K562 (cell line): ENCODE data around the gene SPOCK2. TPM values are rescaled to one million over a fixed set of nuclear protein-coding genes. Genes with fewer than 3 reads are reported as not detected.

Experiments
- ARID2 ChIP-seq: fragments of 450-650 bp; IDR thresholded peaks from 2 replicates; pipeline ENCODE4 v1.6.1; 2017; ENCODE audit warnings: antibody characterized with exemption, mild to moderate bottlenecking
- CBFA2T3 ChIP-seq: fragments of 450-650 bp; IDR thresholded peaks from 2 replicates; pipeline ENCODE4 v1.6.1; 2017
- CBX3 ChIP-seq, 2 experiments: IDR thresholded peaks; 1 replicate in 1 of 2; 2 replicates in 1 of 2; pipeline ENCODE4 v1.6.1; 2012; ENCODE audit warnings: inconsistent platforms in 2 of 2, low read length in 2 of 2, borderline replicate concordance in 1 of 2, control low read depth in 1 of 2
- HDAC6 ChIP-seq: IDR thresholded peaks from 2 replicates; pipeline ENCODE4 v1.6.1; 2012; ENCODE audit warnings: low read depth, mild to moderate bottlenecking, control low read depth, inconsistent platforms, low read length, moderate library complexity
- HIVEP1 ChIP-seq: fragments of 250-450 bp; sonication (Bioruptor Pico); IDR thresholded peaks from 2 replicates; pipeline ENCODE4 v1.4.0; 2020; ENCODE audit warnings: mild to moderate bottlenecking
- ILK ChIP-seq: fragments of 450-650 bp; IDR thresholded peaks from 2 replicates; pipeline ENCODE4 v1.6.1; 2016; ENCODE audit warnings: missing genetic modification characterization, low read depth, mild to moderate bottlenecking, missing compliant biosample characterization, moderate library complexity, borderline replicate concordance
- KLF16 ChIP-seq: IDR thresholded peaks from 2 replicates; pipeline ENCODE4 v1.6.1; 2016; ENCODE audit warnings: antibody characterized with exemption
- MEF2D ChIP-seq: conservative IDR thresholded peaks from 2 replicates; pipeline ENCODE4 v1.6.1; 2016; ENCODE audit warnings: low read depth, missing genetic modification characterization, missing compliant biosample characterization
- SPI1 ChIP-seq: IDR thresholded peaks from 2 replicates; pipeline ENCODE4 v1.6.1; 2011; ENCODE audit warnings: low read depth, low read length, control low read depth, borderline replicate concordance
- TRIM28 ChIP-seq: fragments of 450-650 bp; IDR thresholded peaks from 2 replicates; pipeline ENCODE4 v1.6.1; 2017
- XRCC4 ChIP-seq: IDR thresholded peaks from one replicate; pipeline ENCODE4 v1.6.1; 2011; ENCODE audit not compliant: insufficient read depth, insufficient read length; ENCODE audit errors: extremely low read depth
- ZNF121 ChIP-seq: sonication (generic); formaldehyde crosslinking; conservative IDR thresholded peaks from 2 replicates; pipeline ENCODE4 v1.8.0; 2022; ENCODE audit warnings: missing genetic modification reagents
- ZNF408 ChIP-seq: fragments of 250-450 bp; sonication (Bioruptor Pico); IDR thresholded peaks from 2 replicates; pipeline ENCODE4 v1.4.0; 2020; ENCODE audit warnings: low read depth, mild to moderate bottlenecking, moderate library complexity
- ZNF696 ChIP-seq: fragments of 250-450 bp; sonication (Bioruptor Pico); conservative IDR thresholded peaks from 2 replicates; pipeline ENCODE4 v1.4.0; 2020; ENCODE audit warnings: mild to moderate bottlenecking, moderate library complexity
- ZSCAN32 ChIP-seq: fragments of 450-650 bp; formaldehyde crosslinking; IDR thresholded peaks from 2 replicates; pipeline ENCODE4 v1.4.0; 2020; ENCODE audit warnings: mild to moderate bottlenecking, moderate library complexity
- polyA plus RNA-seq, 8 experiments: library from polyadenylated mRNA; depleted of rRNA in 4 of 8; stranded (reverse) in 5 of 8; unstranded in 3 of 8; fragments of >200 nt; fragmentation: Nextera tagmentation in 2 of 8; fragmentation: Illumina TruSeq in 1 of 8; extraction: Ambion mirVana in 2 of 8; extraction: Trizol in 1 of 8; gene quantifications; 2 replicates each; pipeline versions ENCODE4 v1.2.1 to v1.2.3, GENCODE V29; 2011 to 2014; ENCODE audit warnings: inconsistent platforms in 1 of 8, missing spikeins in 1 of 8
- total RNA-seq, 7 experiments: library from RNA; depleted of rRNA in 6 of 7; stranded (reverse); fragments of >200 nt in 6 of 7; fragmentation: Illumina TruSeq in 2 of 7; extraction: Trizol in 2 of 7; gene quantifications; 2 replicates each; pipeline versions ENCODE4 v1.2.1 to v1.2.3, GENCODE V29; 2011 to 2021; ENCODE audit warnings: low replicate concordance in 1 of 7
- TF ChIP-seq, protein P1 (sequence below): IDR thresholded peaks from 3 replicates; pipeline ENCODE4 v1.6.1; 2011; ENCODE audit warnings: borderline replicate concordance, mild to moderate bottlenecking, moderate library complexity; ENCODE audit not compliant: insufficient read length; ENCODE audit errors: extremely low read depth
- TF ChIP-seq, protein P2 (sequence below): fragments of 250-450 bp; sonication (Bioruptor Pico); IDR thresholded peaks from 2 replicates; pipeline ENCODE4 v1.5.0; 2021; ENCODE audit warnings: mild to moderate bottlenecking, borderline replicate concordance
- TF ChIP-seq, protein P3 (sequence below): fragments of 450-650 bp; formaldehyde crosslinking; IDR thresholded peaks from 2 replicates; pipeline ENCODE4 v1.4.0; 2022; ENCODE audit warnings: missing genetic modification characterization
- TF ChIP-seq, protein P4 (sequence below): fragments of 450-650 bp; IDR thresholded peaks from 2 replicates; pipeline ENCODE4 v1.6.1; 2016
- TF ChIP-seq, protein P5 (sequence below): sonication (generic); formaldehyde crosslinking; IDR thresholded peaks from 2 replicates; pipeline ENCODE4 v1.8.0; 2022; ENCODE audit warnings: mild to moderate bottlenecking, missing genetic modification reagents

SPOCK2 gene
- total and polyA plus RNA-seq, 9 of the 15 experiments (the other 6 are each of a cell fraction or from before 2014, with no cell fraction given) = 0.04 to 0.86 (median 0.11) TPM; not detected in 2

GRCh38 chr10:72039377-72039776 lies 49.0 kb downstream of the SPOCK2 start (continued):
- TF ChIP-seq, protein P1, sequence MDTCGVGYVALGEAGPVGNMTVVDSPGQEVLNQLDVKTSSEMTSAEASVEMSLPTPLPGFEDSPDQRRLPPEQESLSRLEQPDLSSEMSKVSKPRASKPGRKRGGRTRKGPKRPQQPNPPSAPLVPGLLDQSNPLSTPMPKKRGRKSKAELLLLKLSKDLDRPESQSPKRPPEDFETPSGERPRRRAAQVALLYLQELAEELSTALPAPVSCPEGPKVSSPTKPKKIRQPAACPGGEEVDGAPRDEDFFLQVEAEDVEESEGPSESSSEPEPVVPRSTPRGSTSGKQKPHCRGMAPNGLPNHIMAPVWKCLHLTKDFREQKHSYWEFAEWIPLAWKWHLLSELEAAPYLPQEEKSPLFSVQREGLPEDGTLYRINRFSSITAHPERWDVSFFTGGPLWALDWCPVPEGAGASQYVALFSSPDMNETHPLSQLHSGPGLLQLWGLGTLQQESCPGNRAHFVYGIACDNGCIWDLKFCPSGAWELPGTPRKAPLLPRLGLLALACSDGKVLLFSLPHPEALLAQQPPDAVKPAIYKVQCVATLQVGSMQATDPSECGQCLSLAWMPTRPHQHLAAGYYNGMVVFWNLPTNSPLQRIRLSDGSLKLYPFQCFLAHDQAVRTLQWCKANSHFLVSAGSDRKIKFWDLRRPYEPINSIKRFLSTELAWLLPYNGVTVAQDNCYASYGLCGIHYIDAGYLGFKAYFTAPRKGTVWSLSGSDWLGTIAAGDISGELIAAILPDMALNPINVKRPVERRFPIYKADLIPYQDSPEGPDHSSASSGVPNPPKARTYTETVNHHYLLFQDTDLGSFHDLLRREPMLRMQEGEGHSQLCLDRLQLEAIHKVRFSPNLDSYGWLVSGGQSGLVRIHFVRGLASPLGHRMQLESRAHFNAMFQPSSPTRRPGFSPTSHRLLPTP = no peak
- TF ChIP-seq HDAC6 = no peak
- 0 out of 2 replicates have a peak, but pooled peaks have one; percentile 13 for TF ChIP-seq KLF16
- TF ChIP-seq ZNF121 (CRISPR knock-in tag) = no peak
- TF ChIP-seq ZNF408 (CRISPR knock-in tag) = no peak
- no peak for TF ChIP-seq MEF2D
- TF ChIP-seq, protein P2, sequence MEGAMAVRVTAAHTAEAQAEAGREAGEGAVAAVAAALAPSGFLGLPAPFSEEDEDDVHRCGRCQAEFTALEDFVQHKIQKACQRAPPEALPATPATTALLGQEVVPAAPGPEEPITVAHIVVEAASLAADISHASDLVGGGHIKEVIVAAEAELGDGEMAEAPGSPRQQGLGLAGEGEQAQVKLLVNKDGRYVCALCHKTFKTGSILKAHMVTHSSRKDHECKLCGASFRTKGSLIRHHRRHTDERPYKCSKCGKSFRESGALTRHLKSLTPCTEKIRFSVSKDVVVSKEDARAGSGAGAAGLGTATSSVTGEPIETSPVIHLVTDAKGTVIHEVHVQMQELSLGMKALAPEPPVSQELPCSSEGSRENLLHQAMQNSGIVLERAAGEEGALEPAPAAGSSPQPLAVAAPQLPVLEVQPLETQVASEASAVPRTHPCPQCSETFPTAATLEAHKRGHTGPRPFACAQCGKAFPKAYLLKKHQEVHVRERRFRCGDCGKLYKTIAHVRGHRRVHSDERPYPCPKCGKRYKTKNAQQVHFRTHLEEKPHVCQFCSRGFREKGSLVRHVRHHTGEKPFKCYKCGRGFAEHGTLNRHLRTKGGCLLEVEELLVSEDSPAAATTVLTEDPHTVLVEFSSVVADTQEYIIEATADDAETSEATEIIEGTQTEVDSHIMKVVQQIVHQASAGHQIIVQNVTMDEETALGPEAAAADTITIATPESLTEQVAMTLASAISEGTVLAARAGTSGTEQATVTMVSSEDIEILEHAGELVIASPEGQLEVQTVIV (CRISPR knock-in tag) = no peak
- 0 out of 2 replicates have a peak, but pooled peaks have one; percentile 8 for TF ChIP-seq CBFA2T3
- TF ChIP-seq SPI1 = peak; percentile 78
- TF ChIP-seq ARID2 = no peak
- TF ChIP-seq, protein P3, sequence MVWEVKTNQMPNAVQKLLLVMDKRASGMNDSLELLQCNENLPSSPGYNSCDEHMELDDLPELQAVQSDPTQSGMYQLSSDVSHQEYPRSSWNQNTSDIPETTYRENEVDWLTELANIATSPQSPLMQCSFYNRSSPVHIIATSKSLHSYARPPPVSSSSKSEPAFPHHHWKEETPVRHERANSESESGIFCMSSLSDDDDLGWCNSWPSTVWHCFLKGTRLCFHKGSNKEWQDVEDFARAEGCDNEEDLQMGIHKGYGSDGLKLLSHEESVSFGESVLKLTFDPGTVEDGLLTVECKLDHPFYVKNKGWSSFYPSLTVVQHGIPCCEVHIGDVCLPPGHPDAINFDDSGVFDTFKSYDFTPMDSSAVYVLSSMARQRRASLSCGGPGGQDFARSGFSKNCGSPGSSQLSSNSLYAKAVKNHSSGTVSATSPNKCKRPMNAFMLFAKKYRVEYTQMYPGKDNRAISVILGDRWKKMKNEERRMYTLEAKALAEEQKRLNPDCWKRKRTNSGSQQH = no peak
- no peak for TF ChIP-seq ZSCAN32 (CRISPR knock-in tag)
- TF ChIP-seq, protein P4, sequence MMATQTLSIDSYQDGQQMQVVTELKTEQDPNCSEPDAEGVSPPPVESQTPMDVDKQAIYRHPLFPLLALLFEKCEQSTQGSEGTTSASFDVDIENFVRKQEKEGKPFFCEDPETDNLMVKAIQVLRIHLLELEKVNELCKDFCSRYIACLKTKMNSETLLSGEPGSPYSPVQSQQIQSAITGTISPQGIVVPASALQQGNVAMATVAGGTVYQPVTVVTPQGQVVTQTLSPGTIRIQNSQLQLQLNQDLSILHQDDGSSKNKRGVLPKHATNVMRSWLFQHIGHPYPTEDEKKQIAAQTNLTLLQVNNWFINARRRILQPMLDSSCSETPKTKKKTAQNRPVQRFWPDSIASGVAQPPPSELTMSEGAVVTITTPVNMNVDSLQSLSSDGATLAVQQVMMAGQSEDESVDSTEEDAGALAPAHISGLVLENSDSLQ = 0 out of 2 replicates have a peak, but pooled peaks have one; percentile 8
- TF ChIP-seq CBX3 (IDR thresholded peaks at IDR 0.05; ENCODE audit: borderline replicate concordance in 1 of 2, low read length in 2 of 2) = no peak
- TF ChIP-seq ILK (tag) = no peak
- no peak for TF ChIP-seq ZNF696 (CRISPR knock-in tag)
- TF ChIP-seq, protein P5, sequence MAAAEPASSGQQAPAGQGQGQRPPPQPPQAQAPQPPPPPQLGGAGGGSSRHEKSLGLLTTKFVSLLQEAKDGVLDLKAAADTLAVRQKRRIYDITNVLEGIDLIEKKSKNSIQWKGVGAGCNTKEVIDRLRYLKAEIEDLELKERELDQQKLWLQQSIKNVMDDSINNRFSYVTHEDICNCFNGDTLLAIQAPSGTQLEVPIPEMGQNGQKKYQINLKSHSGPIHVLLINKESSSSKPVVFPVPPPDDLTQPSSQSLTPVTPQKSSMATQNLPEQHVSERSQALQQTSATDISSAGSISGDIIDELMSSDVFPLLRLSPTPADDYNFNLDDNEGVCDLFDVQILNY = no peak
- TF ChIP-seq TRIM28 = no peak
- no peak for TF ChIP-seq HIVEP1 (CRISPR knock-in tag)
- no peak for TF ChIP-seq XRCC4
